GM10266 (cell line): ENCODE results near the gene MYH14.

Experiments
- DNase-seq: peaks from one replicate; pipeline ENCODE4 v3.0.0; 2012; ENCODE audit errors: extremely low spot score
- CTCF ChIP-seq: IDR thresholded peaks from 2 replicates; pipeline ENCODE4 v1.5.1; 2012; ENCODE audit warnings: mild to moderate bottlenecking, low read depth; ENCODE audit not compliant: control insufficient read depth, insufficient read depth; ENCODE audit errors: missing control alignments

Gene MYH14

GRCh38 chr19:50203281-50204080 lies at the start of gene MYH14:
TSS of gene MYH14 (plus strand) at chr19:50203622. CDS start at chr19:50210366, 6,744 bp downstream.
- no peak for TF ChIP-seq CTCF
- DNase-seq = no peak

- DNase-seq = no peak
- TF ChIP-seq CTCF = no peak
These were observed 48.9 kb upstream of the MYH14 start for GRCh38 chr19:50154529-50154928.

GRCh38 chr19:50155520-50156109 lies 47.8 kb upstream of the MYH14 start:
- no peak for TF ChIP-seq CTCF
- DNase-seq = no peak

GRCh38 chr19:50158577-50158976 lies 44.8 kb upstream of the MYH14 start:
- DNase-seq = no peak
- TF ChIP-seq CTCF = no peak

GRCh38 chr19:50159078-50159477 lies 44.3 kb upstream of the MYH14 start:
- TF ChIP-seq CTCF = no peak

GRCh38 chr19:50162988-50163387 lies 40.4 kb upstream of the MYH14 start, which contains the start of gene IZUMO2:
TSS of gene IZUMO2 (minus strand) at chr19:50163281. CDS start at chr19:50163194, 87 bp downstream.
- DNase-seq = no peak

More at GRCh38 chr19:50159078-50159477, 44.3 kb upstream of the MYH14 start:
- no peak for DNase-seq

More at GRCh38 chr19:50162988-50163387, 40.4 kb upstream of the MYH14 start, which contains the start of gene IZUMO2:
- no peak for TF ChIP-seq CTCF
